SW 1271 (cell line): ENCODE measurements around the gene WDR81.
"Not testable (repeated sequence)": the region's sequence is repeated elsewhere in the genome, so short reads cannot be mapped to it uniquely, and the experiment has no call there.

ENCODE experiments used
- DNase-seq, 2 experiments: peaks; one replicate each; lab custom pipeline; 2025; lab: John Stamatoyannopoulos, UW

The WDR81 gene

DNA sequence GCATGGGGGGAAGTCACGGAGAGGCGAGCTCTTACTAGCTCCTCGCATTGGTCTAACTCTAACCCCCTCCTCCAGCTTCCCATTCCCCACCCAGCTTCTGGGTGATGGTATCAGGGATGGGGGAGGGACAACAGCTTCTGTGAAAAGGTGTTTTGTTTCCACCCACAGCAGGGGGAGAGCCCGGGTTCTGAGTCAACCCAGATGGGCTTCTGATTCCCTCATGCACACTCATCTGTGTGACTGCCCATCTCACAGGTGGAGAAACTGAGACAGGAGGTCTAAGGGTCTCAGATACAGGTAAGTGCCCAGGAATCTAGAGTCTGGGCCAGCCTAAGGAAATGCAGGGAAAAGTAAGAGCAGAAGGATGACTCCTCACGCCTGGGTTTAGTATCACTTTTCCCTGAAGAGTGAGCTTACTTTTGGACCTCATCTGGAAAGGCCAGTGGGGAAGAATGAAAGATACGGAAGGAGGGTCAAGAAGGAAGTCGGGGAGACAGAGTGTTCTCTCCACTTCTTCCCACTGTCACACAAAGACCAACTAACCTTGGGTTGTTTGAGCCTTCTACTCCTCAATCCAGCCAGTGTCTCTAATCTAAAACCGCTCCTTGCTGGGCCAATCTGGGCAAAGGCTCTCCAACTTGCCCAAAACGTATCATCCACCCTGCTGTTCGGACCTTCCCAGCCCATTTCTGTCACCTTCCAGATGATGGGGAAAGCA lies 11.2 kb upstream of the WDR81 start:
- no peak for DNase-seq

DNA sequence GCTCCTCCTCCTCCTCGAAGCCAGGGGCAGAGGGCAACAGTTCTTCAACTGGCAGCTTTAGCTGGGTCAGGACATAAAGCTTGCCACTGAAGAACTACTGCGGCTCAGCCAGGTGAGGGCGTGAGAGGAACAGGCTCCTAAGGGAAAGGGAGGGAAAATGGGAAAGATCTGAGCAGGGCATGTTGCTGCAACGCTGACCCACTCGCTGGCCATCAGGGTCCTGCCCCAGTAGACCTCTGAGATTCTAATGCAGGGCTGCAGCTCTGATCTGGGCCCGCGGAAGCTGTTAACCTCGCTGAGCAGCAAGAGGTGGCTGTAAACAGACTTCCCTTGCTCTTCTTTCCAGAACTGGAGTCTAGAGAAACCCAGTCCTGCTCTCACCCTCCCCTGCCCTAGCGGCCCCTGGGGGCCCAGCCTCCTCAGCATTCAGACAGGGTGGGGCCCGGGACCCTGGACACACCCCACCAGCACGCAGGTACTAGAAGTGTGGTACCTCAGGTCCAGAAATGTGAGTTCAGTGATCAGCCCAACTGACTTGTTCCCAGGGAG lies 10.6 kb upstream of the WDR81 start:
- peak in 1 of 2 experiments; percentile 68 for DNase-seq

DNA sequence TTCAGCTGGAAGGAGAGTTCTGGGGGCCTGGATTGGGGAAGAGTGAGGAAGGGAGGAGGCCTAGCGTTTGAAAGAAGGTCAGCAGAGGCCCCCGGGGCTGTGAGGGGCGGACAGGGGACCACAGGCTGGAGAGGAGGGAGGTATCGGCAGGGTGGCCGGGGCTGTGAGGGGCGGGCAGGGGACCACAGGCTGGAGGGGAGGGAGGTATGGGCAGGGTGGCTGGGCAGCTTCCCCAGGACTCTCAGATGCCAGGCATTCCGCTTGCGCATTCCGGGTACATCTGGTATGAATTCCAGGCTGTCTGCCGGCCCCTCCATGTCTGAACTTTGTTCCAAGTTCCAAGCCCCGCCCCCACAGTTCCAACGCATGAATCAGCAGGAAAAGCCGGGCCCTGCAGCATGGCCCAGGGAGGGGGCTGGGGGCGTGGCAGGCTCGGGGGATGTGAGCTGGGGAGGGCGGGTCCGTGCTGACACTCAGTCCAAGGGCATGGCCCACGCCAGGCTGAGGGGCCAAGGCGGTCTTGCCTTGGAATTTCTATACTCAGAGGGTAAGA lies 10.0 kb upstream of the WDR81 start:
- peak; percentile 90 to 94 for DNase-seq

- peak; percentile 67 to 84 for DNase-seq
Measured at GRCh38 chr17:1714980-1715802, 9.3 kb upstream of the WDR81 start.

DNA sequence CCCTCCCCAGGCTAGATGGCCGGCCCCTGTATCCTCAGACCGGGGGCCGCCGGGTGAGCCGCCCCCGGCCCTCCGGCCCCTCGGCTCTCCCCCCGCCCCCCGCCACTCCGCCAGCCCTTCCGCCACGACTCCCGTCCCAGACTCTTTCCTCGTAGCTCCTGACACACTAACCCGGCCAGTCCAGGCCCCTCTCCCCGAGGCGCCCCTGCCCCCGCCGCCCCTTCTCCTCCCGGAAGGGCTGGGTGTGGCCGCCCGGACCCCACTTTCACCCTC lies 8.8 kb upstream of the WDR81 start:
- no peak for DNase-seq

- DNase-seq: peak; percentile 99
Measured at GRCh38 chr17:1716076-1716911, 8.2 kb upstream of the WDR81 start.

GRCh38 chr17:1716912-1717695 lies 7.4 kb upstream of the WDR81 start:
- DNase-seq: peak; percentile 99

DNA sequence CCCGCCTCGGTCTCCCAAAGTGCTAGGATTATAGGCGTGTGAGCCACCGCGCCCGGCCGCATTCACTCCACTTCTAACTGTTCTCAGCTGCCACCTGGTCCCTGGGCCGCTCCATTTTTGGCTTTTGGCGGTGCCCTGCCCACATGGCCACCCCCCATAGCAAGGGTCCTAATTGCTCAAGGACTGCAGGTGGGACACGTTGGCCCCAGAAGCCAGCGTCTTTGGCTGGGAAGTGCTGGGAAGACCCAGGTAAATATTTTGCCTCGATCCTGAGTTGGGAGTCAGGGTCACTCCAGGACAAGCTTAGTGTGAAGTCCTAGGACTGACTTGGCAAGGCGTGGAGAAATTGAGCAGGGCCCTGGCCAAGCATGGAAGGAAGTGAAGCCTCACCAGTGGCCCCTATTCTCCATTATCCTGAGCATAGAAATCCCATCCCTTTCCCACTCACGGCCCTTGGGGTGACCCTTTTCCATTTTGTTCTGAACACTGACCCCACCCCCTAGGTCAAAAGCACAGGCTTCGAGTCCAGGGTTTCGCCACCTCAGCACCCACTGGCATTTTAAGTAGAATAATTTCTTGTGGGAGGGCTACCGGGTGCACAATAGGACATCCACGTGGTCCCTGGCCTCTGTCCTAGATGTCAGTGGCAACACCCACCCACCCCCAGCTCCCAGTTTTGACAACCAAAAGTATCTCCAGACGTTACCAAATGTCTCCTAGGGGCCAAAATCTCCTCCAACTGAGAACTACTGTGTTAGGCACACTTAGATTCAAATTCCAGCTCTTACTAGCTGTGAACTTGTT lies 5.9 kb upstream of the WDR81 start:
- no peak for DNase-seq

DNA sequence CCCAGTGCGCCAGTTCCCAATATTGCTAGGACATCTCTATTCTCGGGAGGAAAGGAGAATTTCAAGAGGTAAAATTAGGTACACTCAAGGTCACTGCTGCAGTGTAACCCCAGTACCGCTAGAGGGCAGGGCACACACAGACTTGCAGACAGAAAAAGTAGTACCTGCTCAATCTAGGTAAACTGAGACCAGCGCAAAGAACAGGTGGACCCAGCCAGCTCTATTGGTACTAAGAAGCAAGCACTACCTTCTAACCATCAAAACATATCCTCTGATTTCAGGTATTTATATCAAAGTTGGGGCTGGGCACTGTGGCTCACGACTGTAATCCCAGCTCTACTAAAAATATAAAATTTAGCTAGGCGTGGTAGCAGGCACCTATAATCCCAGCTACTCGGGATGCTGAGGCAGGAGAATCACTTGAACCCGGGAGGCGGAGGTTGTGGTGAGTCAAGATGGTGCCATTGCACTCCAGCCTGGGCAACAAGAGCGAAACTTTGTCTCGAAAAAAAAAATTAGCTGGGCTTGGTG lies 3.6 kb upstream of the WDR81 start:
- peak in 1 of 2 experiments; percentile 41 for DNase-seq

GRCh38 chr17:1722022-1722421 lies 2.5 kb upstream of the WDR81 start:
- DNase-seq: not testable (repeated sequence)

GRCh38 chr17:1724869-1725641 lies 551 bp downstream of the WDR81 start:
- DNase-seq: no peak

GRCh38 chr17:1725642-1726511 lies 1.4 kb downstream of the WDR81 start:
- no peak for DNase-seq

GRCh38 chr17:1726626-1727257 lies 2.2 kb downstream of the WDR81 start:
- no peak for DNase-seq

DNA sequence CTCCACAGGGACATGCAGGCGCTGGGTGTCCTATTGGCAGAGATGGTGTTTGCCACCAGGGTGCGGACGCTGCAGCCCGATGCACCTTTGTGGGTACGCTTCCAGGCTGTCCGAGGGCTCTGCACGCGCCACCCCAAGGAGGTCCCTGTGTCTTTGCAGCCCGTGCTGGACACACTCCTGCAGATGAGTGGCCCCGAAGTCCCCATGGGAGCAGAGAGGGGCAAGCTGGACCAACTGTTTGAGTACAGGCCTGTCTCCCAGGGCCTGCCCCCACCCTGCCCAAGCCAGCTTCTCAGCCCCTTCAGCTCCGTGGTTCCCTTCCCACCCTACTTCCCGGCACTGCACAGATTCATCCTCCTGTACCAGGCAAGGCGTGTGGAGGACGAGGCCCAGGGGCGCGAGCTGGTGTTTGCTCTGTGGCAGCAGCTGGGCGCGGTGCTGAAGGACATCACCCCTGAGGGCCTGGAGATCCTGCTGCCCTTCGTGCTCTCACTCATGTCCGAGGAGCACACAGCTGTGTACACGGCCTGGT lies 2.8 kb downstream of the WDR81 start:
- DNase-seq: no peak

- no peak for DNase-seq
Measured at GRCh38 chr17:1727876-1728630, 3.5 kb downstream of the WDR81 start.

DNA sequence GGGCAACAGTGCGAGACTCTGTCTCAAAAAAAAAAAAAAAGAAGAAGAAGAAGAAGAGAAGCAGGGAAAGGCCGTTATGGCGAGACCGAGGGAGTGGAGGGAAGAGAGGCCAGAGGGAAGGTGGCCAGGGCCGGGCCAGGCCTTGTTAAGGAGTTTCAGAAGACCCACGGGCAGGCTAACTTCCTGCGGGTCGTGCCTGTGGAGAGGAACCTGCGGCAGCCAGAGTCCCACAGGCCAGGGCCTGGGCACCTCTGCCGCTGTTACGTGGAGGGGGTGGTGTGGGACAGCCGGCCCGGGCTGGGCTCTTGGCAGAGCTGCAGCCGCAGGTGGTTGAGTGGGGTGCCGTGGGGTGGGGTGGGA lies 5.4 kb downstream of the WDR81 start:
- no peak for DNase-seq
